ENCODE measurements around the gene HSP90B1. TPM values are rescaled to one million over a fixed set of nuclear protein-coding genes. Genes with fewer than 3 reads are reported as not detected.

HSP90B1 gene
- total RNA-seq, result 222 TPM

DNA sequence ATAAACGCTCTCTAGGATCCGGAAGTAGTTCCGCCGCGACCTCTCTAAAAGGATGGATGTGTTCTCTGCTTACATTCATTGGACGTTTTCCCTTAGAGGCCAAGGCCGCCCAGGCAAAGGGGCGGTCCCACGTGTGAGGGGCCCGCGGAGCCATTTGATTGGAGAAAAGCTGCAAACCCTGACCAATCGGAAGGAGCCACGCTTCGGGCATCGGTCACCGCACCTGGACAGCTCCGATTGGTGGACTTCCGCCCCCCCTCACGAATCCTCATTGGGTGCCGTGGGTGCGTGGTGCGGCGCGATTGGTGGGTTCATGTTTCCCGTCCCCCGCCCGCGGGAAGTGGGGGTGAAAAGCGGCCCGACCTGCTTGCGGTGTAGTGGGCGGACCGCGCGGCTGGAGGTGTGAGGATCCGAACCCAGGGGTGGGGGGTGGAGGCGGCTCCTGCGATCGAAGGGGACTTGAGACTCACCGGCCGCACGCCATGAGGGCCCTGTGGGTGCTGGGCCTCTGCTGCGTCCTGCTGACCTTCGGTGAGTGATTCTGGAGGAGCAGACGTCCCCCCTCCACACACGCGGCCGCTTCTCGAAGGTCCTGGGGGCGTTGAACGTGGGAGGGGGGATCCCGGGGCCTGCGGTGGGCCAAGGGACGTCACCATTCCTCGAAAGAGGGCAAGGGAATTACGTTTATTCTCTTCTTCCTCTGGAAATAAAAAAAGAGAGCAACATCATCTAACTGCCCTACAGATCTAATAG lies at the start of gene HSP90B1:
Gene HSP90B1 (plus strand): TSS at position 377 of the 753 bp plus-strand sequence. CDS start 106 bp downstream, at position 483.
- H3K27ac ChIP-seq, result peak within 1 kb of the TSS; percentile 92
- TF ChIP-seq POLR2AphosphoS5 (IDR thresholded peaks at IDR 0.05; ENCODE audit: insufficient read depth in 1 of 2, low read depth in 1 of 2) (peak; percentile 93 to 97), POLR2A (IDR thresholded peaks at IDR 0.05) (peak; percentile 95 to 96)
- TF ChIP-seq, protein P1, sequence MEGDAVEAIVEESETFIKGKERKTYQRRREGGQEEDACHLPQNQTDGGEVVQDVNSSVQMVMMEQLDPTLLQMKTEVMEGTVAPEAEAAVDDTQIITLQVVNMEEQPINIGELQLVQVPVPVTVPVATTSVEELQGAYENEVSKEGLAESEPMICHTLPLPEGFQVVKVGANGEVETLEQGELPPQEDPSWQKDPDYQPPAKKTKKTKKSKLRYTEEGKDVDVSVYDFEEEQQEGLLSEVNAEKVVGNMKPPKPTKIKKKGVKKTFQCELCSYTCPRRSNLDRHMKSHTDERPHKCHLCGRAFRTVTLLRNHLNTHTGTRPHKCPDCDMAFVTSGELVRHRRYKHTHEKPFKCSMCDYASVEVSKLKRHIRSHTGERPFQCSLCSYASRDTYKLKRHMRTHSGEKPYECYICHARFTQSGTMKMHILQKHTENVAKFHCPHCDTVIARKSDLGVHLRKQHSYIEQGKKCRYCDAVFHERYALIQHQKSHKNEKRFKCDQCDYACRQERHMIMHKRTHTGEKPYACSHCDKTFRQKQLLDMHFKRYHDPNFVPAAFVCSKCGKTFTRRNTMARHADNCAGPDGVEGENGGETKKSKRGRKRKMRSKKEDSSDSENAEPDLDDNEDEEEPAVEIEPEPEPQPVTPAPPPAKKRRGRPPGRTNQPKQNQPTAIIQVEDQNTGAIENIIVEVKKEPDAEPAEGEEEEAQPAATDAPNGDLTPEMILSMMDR (IDR thresholded peaks at IDR 0.05), result no peak
- intact Hi-C loops (cut with DNase I), result no loop called here
- no peaks in the 10 kb centered on the region for H3K9me3 ChIP-seq
- no peaks in the 10 kb centered on the region for H3K27me3 ChIP-seq
- DNase-seq (ENCODE audit: extremely low spot score in 2 of 2), result peak; percentile 100
- H3K4me1 ChIP-seq, result peaks cover 50% of the 10 kb centered on the region
- H3K4me3 ChIP-seq, result peak within 1 kb of the TSS; percentile 76 to 95
- peaks cover 0 to 21% of the 10 kb centered on the region in 2 donors for H3K36me3 ChIP-seq

DNA sequence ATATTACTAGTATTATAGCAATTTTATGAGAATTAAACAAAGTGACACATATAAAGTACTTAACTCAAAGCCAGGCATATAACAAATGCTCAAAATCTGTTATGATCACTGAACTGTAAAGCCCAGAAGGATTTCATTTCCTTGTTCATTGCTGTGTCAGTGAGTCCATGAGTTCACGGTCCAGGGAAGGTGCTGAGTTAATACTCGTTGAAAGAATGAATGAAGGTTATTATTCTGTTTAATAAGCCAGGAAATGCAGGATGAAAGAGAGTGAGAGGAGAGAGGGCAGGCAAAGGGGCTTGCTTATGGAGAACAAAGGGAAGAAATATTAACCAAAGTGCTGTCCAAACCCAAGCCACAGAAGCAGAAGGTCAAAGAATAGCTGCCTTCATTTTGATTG lies 48.9 kb upstream of the HSP90B1 start:
- DNase-seq (ENCODE audit: extremely low spot score in 2 of 2), result no peak
- Histone ChIP-seq H3K27ac (no peak overlapping the region), H3K4me1 (no peaks in the 10 kb centered on the region), H3K27me3 (no peaks in the 10 kb centered on the region), H3K9me3 (no peaks in the 10 kb centered on the region), H3K4me3 (no peak overlapping the region), H3K36me3 (no peaks in the 10 kb centered on the region)
- intact Hi-C loops (cut with DNase I), result loop anchor here (5.0 kb wide), 1 partner anchor 396 kb away; no protein-coding TSS in a partner anchor
- TF ChIP-seq, protein P1 (IDR thresholded peaks at IDR 0.05), result no peak
- TF ChIP-seq POLR2A (IDR thresholded peaks at IDR 0.05), result no peak
- no peak for TF ChIP-seq POLR2AphosphoS5 (IDR thresholded peaks at IDR 0.05; ENCODE audit: insufficient read depth in 1 of 2, low read depth in 1 of 2)

DNA sequence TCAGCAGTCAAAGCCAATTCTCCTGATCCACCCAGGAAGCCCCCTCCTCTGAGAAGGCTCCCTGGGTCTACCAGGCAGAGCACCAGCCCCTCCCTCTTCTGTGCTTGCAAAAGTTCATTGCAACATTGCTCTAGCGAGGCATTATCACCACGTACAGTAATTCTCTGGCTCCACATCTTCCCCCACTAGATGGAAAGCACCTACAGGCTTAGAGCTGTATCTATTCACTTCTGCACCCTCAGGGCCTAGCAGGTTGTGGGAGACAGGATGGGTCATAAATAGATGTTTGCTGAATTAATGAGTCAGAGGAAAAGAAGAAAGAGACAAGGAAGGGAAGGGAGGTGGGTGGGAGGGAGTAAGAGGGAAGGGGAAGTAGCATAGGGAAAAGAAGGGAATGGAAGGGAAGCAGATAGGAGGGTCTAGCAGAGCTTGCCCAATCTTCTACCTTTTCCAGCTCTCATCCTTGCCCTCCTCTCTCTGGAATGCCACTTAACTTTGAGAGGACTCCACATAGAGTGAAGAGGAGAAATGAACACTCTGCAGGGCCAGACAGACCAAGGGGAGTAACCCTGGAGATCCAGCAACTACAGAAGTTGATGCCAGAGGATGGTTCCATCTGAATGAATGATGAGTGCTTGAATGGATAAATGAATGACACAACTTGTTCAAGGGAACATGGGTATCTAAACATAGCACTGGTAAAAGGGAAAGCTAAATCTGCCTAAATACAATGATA lies 47.2 kb upstream of the HSP90B1 start:
- Histone ChIP-seq H3K36me3 (no peaks in the 10 kb centered on the region), H3K27me3 (no peaks in the 10 kb centered on the region), H3K27ac (no peak overlapping the region), H3K9me3 (no peaks in the 10 kb centered on the region), H3K4me1 (no peaks in the 10 kb centered on the region), H3K4me3 (no peak overlapping the region)
- intact Hi-C loops (cut with DNase I), result loop anchor here (5.0 kb wide), 1 partner anchor 394 kb away; no protein-coding TSS in a partner anchor
- DNase-seq (ENCODE audit: extremely low spot score in 2 of 2), result no peak
- TF ChIP-seq, protein P1 (IDR thresholded peaks at IDR 0.05), result no peak
- no peak for TF ChIP-seq POLR2AphosphoS5 (IDR thresholded peaks at IDR 0.05; ENCODE audit: insufficient read depth in 1 of 2, low read depth in 1 of 2)
- no peak for TF ChIP-seq POLR2A (IDR thresholded peaks at IDR 0.05)

DNA sequence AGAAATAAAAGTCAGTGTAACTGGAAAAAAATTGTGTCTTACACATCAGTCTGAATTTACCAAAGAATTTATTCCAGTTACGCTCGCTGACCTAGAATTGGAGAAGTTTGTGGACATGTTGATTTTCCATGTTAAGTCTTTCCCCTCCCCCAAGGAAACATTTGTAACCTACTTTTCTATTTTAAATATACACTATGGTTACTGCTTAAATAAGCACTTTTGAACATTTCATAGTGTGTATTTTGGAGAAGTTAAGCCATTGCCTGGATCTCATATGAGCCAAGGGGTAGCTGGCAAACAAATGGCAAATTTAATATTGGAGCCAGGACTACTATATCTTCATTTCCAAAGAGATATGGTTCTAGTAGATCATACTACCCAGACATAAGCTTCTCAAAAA lies 46.3 kb upstream of the HSP90B1 start:
- TF ChIP-seq, protein P1 (IDR thresholded peaks at IDR 0.05), result no peak
- no peak for TF ChIP-seq POLR2AphosphoS5 (IDR thresholded peaks at IDR 0.05; ENCODE audit: insufficient read depth in 1 of 2, low read depth in 1 of 2)
- no peak for TF ChIP-seq POLR2A (IDR thresholded peaks at IDR 0.05)
- Histone ChIP-seq H3K27ac (no peak overlapping the region), H3K9me3 (no peaks in the 10 kb centered on the region), H3K36me3 (no peaks in the 10 kb centered on the region), H3K4me1 (no peaks in the 10 kb centered on the region), H3K4me3 (no peak overlapping the region), H3K27me3 (no peaks in the 10 kb centered on the region)
- DNase-seq (ENCODE audit: extremely low spot score in 2 of 2), result no peak
- intact Hi-C loops (cut with DNase I), result loop anchor here (5.0 kb wide), 1 partner anchor 393 kb away; no protein-coding TSS in a partner anchor

All from vagina (tissue), 2 donors.